HG03039 (cell line): Measurements from ENCODE around the gene ZNF593OS.

ENCODE experiments used
- ATAC-seq: cut with Tn5 transposase; IDR thresholded peaks from one replicate; pipeline ENCODE4 v1.9.1; 2021; ENCODE audit warnings: mild to moderate bottlenecking, moderate library complexity; ENCODE audit not compliant: unreplicated experiment

Gene ZNF593OS

DNA sequence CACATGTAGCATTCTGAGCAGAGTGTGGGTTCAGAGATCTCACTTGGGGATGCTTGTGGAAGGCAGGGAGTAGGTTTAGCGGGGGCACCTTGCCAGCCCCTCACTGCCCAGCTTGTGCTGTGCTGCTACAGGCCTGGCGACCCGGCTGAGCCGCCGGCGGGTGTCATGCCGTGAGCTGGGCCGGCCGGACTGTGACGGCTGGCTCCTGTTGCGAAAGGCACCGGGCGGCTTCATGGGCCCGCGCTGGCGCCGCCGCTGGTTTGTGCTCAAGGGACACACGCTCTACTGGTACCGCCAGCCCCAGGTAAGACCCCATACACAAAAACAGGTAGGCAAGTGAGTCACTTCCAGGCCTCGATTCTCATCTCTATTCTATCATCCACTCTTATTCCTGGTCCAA lies 13.3 kb upstream of the ZNF593OS start:
- no peak for ATAC-seq

DNA sequence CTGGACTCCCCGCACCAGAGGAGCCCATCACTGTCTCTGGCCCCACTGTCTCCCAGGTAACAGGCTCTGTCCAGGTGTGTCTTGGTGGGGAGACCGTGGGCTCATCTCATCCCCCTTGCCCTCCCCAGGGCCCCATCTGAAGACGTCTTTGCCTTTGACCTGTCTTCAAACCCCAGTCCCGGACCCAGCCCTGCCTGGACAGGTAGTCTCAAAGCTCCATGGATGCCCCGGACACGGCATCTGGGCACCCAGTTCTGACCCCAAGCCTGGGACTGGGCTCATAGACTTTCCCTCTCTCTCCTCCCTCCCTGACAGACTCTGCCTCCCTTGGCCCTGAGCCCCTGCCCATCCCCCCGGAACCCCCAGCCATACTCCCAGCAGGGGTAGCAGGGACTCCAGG lies 12.5 kb upstream of the ZNF593OS start:
- no peak for ATAC-seq

DNA sequence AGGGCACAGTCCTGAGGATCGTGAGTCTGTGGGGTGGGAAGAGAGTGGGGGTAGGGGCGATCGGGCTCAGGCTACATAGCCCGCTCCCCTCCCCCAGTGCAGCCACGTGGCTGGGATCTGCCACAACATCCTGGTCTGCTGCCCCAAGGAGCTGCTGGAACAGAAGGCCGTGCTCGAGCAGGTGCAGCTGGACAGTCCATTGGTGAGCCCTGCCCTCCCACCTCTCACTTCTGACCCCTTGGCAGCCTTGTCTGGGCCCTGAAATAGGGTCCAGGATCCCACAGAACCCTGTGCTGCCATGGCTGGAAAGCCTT lies 10.7 kb upstream of the ZNF593OS start:
- no peak for ATAC-seq

DNA sequence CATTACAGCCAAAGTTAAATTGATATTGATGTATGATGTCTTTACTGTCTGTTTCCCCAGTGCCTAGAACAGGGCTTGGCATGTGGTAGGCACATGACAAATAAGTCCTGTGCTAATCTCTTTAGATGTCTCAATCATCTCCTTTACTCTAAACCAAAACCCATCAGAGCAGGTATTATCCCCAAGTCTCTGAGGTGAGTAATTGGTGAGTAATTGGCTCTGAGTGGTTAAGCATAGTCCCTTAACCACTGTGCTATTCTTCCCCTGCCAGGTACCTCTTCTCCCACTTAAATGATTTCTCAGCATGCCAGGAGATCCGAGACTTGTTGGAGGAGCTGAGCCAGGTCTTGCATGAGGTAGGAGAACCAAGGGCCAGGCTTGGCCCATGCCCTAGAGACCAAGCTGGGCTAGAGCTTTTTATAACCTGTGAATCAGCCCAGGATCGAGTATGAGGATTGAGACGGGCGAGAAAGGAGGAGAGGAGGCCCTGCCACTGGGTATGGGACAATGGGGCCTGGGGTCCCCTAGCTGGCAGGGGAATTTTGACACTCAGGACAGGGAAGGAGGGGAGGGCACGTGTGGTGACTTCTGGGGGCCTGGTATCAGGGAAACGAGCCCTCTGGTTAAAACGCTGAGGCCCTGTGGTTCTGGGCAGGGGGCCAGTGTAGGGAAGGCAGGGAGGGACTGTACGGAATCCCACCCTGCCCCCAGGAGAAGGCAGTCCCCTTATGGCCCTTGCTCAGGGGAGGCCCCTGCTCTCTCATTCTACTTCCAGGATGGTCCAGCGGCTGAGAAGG lies 10.2 kb upstream of the ZNF593OS start:
- no peak for ATAC-seq

DNA sequence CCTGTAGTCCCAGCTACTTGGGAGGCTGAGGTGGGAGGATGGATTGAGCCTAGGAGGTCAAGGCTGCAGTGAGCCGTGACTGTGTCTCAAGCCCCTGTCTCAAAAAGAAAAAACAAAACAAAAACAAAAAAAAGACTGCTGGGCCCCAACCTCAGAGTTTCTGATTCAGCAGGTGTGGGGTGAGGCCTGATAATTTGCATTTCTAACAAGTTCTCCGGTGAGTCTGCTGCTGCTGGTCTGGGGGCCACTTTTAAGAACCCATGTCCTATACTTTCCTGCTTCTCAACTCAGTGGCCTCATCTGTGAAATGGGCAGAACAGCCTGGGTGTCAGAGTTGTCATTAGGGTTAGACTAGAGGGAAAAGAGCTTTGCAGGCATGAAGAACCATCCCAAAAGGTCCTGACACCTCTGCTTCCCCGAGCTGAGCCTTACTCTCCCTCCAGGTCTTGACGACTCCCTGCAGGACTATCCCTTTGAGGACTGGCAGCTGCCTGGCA lies 8.4 kb upstream of the ZNF593OS start:
- no peak for ATAC-seq

DNA sequence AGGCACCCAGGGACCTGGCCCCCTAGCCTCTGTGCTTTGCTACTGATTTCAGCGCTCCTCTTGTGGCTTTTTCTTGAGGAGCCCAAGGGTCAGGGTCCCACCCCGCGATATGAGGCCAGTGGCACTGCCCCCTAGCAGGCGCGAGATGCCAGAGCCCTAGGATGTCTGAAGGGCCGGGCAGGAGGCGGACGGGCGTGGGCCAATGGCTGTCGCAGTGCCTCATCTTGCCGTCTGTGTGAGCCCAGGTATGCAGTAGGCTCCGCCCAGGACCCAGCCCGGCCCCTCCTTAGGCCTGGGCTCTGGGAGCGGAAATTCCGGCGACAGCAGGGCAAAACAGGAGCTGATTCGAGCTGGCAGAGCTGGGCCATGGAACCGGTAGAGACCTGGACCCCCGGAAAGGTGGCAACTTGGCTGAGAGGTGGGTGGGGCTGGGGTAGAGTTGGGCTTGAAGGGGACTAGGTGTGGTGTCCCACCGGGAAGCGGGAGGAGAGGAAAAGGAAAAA lies 5.6 kb upstream of the ZNF593OS start, which contains the start of gene CNKSR1:
Gene CNKSR1, plus strand, starts transcription at position 310 of the 503 bp plus-strand sequence. Its CDS starts 57 bp downstream, at position 367.
- ATAC-seq, result no peak

DNA sequence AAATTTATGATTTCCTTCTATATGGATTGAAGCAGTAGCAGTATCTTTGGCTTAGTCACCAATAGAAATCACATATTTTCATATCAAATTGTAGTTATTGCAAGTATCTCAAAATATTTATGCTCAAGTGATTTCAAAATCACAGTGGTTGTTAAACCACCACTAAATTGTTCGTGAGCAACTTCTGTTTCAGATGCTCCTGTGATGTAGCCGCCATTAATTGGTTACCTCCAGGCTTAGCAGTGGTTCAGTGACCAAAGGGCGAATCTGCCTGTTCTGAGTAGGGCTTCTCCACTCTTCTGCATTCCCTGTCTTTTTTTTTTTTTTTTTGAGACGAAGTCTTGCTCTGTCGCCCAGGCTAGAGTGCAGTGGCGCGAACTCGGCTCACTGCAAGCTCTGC lies 3.7 kb upstream of the ZNF593OS start:
- ATAC-seq, result no peak

DNA sequence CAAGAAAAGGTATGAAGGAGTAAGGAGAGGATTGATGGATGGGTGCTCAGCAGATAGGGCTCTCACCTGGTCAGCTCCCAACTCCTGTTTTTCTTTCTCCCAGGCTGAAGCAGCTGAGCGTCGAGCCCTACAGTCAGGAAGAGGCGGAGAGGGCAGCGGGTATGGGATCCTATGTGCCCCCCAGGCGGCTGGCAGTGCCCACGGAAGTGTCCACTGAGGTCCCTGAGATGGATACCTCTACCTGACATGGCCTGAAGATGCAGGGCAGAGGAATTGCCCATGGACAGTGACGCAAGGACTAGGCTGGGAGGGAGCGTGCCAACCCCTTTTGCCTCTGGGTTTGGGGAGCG lies 1.2 kb downstream of the ZNF593OS start:
- ATAC-seq, result no peak

DNA sequence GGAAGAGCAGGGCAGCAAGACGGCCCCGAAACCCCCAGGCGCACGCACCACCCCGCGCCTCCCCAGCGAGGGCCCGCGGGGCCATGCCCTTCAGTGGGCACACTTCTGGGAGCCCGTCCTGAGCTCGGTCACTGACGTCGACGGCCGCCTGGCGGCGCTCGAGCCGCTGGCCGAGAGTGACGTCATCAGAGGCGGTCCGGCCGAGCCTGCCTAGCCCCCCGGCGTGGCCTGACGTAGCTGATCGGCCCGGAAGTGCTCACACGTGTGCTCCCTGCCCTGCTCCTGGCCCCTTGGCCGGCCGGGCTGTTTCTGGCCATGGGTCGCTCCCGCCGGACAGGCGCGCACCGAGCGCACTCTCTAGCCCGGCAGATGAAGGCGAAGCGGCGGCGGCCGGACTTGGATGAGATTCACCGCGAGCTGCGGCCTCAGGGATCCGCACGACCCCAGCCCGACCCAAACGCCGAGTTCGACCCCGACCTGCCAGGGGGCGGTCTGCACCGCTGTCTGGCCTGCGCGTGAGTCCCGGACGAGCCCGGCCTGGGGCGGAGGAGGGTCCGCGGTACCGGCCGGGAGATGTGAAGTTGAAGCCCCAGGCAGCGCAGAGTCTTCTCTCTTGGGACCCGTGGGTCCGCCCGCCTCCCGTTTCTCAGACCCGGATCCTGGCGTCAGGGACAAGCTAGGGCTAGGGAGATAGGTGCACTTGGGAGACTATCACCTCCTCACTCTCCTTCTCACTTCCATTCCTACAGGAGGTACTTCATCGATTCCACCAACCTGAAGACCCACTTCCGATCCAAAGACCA lies 1.8 kb downstream of the ZNF593OS start, which contains the start of gene ZNF593:
Gene ZNF593, plus strand, starts transcription at position 240 of the 803 bp plus-strand sequence. Its CDS starts 76 bp downstream, at position 316.
- ATAC-seq, result peak; percentile 88

DNA sequence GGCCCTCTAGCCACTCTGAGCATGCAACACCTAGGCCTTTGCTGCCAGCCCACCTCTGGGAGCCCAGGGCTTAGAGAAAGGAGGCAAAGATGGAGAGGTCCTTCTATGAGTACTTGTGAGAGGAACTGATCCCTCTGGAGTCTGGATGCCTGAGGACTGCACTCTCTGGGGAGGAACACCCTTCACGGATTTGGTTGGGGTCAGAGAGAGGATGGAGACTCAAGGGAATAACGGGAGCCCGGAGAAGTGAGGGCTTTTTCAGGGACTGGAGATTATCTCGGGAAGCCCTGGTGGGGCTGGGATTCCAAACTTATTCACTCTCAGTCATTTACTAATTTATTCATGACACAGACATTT lies 2.5 kb downstream of the ZNF593OS start:
- ATAC-seq, result no peak

DNA sequence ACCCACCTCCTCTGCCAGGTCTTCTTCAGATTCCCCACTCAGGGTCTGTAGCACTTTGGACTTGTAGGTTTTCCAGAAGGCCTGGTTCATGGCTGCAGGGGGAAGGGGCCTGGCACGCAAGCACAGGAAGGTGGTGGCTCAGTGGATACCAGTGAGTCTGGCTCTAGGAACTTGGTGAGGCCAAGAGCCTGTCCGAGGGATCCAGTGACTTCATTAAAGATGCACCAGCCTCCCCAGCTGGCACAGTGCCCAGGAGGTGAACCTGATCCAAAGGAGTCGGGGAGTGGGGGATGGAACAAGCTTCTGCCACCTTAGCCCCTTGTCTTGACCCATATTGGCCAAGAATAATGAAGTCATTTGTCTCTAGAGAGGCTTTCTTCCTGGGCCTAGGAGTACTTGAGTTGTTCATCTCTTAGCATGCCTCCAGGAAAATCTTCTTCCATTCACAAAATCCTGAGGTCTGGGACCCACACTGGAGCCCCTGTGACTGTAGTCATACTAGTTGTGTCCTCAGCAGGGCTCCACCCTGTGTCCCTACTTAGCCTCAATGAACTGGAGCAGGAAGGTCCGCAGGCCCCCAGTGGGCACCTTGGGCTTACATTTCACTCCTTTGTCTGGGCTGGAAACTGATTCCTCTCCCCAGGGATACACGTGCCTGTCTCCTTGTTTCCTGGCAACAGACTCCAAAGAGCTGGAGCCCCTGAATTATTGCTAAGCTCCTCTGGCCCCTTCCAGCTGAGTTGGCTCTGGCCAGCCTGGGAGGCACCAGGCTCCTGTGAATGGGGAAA lies 3.0 kb downstream of the ZNF593OS start, which contains the start of gene C1orf232:
Gene C1orf232, minus strand, starts transcription at position 554 of the 788 bp plus-strand sequence. Its CDS starts 464 bp downstream, at position 90.
- ATAC-seq, result no peak

DNA sequence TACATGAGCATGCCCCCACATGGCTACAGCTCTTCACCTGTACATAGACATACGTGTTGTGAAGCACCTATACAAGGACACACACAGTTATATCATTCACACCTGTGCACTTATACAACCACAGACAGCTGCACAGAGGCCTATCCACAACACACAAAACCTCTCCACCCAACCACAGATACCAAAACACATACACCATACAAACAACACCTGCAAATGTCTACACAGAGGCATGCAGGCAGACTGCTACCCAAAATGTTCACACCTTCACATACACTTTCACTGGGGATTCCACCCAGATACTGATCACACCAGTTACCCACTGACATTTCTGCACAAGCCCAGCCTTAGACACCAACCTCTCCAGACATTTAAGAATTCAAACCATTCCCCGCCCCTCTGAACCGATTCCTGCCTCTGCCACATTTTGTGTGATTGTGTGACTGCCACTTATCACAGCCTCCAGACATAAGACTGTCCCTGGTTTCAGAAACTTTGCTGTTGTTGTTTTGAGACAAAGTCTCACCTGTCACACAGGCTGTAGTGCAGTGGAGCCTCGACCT lies 4.8 kb downstream of the ZNF593OS start:
- ATAC-seq, result no peak

DNA sequence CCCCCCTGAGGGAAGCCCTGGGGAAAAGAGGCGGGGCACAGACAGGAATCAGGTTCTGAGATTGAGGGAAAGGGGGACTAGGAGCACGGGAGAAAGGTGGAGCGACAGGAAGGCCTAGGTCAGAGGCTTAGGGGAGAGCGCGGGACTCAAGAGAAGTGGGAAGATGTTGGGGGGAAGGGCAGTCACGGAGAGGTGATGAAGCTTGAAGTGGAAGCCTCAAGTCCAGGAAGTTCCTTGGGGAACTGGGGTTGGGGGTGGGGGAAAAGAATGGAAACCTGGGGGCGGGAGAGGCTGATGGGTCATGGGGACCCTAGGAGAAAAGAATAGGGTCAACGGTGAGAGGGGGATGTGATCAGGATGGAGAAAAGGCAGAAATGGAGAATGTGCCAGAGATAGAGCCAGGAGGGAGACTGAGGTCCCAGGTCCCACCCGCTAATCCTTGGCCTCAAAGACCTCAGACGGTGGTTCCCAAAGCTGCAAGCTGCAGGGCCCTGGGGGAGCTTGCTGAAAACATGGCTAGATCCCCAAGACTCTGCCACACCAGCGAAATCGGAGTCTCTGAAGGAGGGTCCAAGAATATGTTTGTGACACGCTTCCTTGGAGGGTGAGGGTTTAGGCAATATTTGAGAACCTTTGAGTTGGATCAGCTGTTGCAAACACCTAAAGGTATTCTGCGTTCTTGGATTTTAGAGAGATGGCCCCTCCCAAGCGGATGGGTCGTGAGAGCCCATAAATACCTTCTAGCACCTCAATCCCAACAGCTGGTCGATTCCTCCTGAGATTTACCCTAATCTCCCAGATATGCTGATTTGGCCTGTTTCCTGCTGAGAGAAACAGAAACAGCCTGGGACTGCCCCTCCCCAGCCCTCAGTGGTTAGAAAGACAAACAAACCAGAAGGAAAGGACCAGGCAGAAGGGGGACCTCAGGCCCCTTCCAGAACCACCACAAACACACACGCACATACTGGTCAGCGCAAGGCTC lies 6.5 kb downstream of the ZNF593OS start:
- ATAC-seq, result no peak

DNA sequence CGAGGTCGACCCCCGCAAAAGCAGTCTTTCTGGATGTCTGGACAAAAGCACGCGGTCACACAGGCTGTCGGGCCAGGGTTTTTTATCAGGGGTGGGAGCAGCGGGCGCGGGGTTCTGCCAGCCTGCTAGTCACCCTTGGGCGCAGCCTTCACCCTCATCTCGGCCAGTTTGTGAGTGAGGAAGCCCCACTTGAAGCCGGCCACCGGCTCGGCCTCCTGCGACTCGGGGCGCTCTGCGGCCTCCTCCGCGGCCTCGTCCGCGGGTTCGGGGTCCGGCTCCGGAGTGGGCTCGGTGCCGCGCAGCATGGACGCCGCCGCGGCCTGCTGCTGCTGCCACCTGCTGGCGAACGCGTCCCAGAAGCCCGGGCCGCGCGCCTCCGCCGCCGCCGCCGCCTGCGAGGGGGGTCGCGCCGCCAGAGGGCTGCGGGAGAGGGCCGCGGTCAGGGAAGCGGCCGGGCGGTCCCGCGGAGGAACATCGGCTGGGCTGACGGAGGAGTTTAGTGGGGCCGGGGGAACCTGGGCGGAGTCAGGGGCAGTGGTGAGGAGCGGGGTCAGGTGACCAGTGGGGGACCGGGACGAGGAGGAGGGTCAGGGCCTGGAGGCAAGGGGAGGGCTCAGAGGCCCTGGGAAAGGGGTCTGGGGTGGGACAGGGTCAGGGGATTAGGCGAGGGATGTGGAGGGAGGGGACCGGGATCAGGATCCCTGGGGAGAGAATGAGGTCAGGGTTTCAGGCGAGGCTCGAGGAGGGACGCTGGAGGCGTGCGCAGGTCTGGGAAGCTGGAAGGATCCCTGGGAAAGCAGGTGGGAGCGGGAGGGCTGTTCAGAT lies 7.4 kb downstream of the ZNF593OS start:
- ATAC-seq, result no peak

DNA sequence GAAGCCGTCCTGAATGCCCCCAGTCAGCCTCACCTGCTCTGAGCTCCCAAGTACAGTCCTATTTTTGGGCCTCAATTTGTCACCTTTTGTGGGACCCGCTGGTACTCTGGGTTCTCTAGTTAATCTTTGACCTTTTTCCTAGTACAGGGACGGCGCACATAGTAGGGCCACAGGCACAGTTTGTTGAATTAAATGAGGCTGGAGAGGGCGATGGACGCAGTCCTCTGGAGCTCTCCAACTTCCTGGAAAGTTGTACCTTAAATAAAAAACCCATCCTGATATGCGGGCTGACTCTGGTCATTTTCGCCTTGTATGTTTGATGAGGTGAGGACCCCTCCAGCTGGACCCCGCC lies 8.0 kb downstream of the ZNF593OS start:
- no peak for ATAC-seq

DNA sequence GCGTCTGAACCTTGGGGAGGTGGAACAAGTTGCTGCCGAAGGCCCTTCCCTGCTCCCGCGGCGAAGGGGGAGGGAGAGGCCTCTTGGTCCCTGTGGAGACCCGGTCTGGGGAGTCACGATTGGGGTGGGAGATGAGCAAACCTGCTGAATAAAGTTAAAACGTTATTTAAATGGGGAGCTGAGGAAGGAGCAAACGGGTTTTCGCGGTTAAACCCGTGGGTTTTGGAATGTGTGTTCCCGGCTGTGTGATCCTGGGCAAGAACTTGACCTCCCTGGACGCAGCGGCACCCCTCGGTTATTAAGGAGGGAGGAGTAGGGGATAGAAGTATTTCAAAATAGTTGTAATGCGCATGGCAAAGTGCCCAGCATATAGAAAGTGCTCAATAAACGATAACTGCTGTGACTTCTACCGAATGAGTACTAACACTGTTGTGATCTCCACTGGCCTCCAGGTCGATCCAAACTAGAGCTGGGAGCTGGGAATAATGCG lies 9.4 kb downstream of the ZNF593OS start:
- no peak for ATAC-seq

DNA sequence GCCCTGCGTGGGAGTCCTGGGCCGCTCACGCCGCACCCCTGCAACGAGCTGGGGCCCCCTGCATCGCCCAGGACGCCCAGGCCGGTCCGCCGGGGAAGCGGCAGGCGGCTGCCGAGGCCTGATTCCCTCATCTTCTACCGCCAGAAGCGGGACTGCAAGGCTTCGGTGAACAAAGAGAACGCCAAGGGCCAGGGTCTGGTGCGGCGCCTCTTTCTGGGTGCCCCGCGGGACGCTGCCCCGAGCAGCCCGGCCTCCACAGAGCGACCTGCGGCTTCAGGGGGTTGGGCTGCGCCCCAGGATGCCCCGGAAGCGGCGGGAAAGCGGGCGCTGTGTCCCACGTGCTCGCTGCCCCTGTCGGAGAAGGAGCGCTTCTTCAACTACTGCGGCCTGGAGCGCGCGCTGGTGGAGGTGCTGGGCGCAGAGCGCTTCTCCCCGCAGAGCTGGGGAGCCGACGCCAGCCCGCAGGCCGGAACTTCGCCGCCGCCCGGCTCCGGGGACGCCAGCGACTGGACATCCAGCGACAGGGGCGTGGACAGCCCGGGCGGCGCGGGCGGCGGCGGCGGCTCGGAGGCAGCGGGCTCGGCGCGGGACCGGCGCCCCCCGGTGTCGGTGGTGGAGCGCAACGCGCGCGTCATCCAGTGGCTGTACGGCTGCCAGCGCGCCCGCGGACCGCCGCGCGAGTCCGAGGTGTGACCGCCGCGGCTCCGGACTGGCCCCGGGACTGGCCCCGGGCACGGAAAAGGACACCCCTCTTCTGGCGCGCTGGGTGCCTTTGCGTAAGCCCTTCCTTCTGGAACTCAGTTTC lies 10.0 kb downstream of the ZNF593OS start:
- ATAC-seq, result no peak
